DMS79 (cell line): ENCODE data around the gene TPM1.

Source experiments
- DNase-seq: peaks from one replicate; lab custom pipeline; 2025; lab: John Stamatoyannopoulos, UW

Gene TPM1

DNA sequence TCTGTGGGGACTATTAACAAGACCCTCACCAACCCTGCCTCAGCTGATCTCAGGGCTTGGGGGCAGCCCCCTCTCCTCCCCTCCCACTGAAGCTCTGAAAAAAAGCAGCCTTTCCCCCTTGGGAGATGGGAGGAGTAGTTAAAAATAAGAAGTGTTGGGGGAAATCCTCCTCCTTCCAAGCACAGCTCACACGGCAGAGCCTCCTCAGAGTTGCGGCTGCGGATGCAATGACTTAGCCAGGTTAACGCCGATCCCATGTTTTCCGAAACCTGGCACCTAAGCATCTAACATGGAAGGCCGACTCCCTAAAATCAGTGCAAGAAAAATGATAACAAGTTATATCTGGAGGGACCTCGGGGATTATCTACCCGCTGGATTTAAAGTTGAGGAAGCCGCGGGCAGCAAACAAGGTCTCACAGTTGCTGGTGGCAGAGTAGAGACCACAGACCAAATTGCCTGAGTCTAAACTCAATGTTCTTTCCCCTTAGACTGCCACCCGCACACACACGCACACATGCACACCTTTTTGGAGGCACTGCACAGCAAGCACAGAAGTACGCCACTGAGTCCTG lies 1.1 kb upstream of the TPM1 start:
- no peak for DNase-seq

- no peak for DNase-seq
Measured at GRCh38 chr15:63042877-63043334, 359 bp downstream of the TPM1 start.

DNA sequence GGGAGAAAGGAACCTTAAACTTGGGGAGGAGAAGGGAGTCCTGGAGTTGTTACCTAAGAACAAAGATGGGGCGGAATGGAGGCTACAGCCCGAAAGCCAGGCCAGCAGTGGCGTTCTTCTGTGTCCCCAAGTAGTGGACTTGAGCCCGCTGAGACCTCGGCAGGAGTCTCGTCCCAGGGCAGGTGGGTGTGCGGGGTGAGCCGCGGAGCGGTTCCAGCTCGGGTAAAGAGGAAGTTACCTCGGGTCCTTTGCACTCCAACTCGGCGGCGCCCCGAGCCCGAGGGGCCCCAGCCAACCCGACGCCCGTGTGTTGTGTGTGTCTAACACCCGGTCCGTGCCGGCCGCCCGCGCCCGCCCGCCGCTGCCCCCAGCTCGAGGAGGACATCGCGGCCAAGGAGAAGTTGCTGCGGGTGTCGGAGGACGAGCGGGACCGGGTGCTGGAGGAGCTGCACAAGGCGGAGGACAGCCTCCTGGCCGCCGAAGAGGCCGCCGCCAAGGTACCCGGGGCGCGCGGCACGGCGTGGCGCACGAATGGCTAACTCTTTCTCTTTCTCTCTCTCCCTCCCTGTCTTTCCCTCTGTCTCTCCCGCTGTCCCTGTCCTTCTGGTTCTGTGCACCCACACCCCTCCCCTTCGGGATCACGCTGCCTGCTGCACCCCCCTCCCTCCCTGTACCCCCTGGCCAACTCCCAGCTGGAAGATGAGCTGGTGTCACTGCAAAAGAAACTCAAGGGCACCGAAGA lies 959 bp downstream of the TPM1 start:
- no peak for DNase-seq

DNA sequence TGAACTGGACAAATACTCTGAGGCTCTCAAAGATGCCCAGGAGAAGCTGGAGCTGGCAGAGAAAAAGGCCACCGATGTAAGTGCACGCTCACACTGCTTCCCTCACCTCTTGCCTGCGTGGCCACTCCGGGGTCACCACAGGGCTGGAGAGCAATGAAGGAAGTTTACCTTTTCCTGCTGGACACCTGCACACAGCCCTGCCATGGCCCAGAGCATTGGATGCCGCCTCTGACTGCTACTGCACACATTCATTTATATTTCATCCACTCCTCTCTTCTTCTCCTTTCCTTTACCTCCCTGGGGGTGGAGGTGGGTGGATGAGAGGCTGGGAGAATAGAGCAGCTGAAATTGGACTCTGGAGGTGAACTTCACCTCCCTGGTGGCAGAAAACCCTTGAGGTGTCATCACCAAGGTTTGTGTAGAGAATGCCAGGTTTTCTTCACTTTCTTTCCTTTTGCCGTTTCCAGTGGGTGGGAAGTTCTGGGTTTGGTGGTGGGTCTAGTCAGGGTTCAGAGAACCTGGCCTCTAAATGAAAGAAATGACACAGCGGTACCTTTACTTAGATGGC lies 1.6 kb downstream of the TPM1 start:
- no peak for DNase-seq

DNA sequence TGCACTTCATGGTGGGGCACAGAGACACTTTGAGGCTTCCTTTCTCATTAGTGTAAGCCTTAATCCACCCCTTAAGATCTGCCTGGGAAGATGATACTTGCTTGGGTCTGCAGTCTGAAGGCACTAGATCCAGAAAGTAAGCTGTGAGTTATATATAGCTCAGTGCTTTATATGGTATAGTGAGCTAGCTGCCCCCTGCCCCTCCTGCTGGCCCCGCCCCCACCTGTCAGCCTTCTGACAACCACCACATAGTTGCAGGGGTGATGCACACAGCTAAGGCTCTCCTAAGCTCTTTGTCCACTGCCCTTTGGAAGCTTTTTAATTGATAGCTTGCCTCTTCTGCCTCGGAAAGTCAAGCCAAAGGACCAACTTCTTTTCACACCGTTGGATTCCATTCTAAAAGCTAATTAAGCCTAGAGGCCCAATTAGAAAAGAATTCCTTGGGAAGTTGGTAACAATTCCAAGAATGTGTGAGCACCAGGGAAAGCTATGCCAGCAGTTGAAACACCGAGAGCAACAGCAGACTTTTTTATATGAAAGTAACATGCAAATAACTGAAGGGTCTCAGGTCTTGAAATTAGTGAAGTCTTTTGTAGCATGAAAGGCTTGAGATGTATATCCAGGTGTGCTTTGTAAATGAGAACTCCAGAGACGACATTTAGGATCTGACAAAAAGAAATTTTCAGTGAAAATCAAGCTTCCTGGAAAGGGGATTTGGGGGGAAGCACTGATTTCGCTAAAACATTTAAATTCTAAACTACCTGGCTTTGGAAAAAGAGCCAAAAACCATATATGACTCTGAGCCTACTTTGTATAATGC lies 2.3 kb downstream of the TPM1 start:
- no peak for DNase-seq

GRCh38 chr15:63045465-63045840 lies 2.9 kb downstream of the TPM1 start:
- DNase-seq = no peak

GRCh38 chr15:63045879-63046278 lies 3.3 kb downstream of the TPM1 start:
- DNase-seq = no peak

DNA sequence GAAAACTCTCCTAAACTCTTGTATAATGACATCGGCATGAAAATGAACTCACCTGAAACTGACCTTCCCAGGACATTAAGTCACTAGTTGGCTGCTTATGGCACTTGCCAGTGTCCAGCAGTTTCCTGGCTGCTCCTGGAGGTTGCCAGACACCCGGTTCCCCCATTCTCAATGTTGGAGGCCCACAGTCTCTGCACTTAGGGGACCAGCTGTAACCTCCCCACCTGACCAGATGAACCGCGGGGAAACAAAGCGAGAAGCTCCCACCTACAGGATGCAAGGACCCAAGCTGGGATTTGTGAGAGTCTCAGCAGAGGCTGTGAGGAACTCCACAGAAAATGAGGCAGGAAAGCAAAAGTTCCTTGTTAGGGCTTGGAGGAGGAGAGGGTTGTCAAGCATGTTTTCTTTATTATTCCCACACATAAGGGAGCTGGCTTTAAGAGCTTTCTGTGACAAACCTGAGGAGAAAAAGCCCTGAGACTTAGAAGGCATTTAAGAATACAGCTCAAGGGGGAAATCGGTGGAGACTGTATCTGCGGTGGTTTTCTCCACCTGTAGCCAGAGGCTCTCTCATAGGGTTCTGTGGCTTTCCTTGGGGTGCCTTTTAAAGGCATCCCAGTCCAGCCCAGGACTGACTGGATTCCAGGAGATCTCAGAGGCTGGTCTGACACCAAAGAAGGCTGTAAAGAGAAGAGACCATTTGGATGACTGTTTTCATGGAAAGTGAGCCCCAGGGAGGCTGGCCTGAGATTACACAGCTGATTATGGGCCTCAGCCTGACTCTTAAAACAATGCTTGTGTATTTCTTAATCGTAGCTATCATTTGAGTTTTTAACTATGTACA lies 4.6 kb downstream of the TPM1 start:
- DNase-seq = no peak

DNA sequence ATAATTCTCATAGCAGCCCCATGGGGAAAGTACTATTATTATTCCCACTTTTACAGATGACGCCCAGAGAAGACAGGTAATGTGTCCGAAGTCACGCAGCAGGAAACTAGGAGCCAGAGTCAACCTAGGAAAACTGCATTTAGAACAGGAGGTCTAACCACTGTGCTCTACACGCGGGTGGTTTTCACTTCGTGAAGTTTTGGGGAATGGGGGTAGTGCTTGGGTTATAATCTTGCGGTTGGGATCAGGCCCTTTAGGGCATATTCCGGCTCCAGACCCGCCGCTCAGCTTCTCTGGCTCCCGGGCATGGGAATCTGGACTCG lies 5.2 kb downstream of the TPM1 start:
- no peak for DNase-seq

DNA sequence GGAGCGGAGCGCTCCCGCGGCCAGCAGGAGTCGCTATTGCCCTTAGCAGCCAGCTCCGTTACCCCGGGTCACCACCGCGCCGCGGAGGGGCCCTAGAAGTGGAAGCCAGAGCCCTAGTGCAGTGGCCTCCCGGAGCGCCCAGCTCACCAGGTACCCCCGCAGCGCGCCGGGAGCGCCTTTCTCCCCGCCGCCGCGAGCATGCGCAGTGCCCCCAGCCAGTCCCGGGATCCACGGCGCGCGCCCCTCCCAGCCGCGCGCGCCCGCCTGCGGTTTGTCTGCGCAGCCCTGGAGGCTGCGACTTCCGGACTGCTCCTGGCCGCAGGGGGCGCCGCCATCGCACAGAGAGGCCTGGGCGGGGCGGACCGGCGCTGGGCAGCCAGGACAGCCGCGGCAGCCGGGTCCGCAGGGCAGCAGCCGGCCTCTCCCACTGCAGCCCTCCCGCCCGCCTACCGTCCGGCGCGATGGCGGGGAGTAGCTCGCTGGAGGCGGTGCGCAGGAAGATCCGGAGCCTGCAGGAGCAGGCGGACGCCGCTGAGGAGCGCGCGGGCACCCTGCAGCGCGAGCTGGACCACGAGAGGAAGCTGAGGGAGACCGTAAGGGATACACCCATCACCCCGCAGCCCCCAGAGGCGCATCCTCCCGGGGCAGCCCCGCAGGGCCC lies 5.7 kb downstream of the TPM1 start:
- DNase-seq = peak; percentile 39

DNA sequence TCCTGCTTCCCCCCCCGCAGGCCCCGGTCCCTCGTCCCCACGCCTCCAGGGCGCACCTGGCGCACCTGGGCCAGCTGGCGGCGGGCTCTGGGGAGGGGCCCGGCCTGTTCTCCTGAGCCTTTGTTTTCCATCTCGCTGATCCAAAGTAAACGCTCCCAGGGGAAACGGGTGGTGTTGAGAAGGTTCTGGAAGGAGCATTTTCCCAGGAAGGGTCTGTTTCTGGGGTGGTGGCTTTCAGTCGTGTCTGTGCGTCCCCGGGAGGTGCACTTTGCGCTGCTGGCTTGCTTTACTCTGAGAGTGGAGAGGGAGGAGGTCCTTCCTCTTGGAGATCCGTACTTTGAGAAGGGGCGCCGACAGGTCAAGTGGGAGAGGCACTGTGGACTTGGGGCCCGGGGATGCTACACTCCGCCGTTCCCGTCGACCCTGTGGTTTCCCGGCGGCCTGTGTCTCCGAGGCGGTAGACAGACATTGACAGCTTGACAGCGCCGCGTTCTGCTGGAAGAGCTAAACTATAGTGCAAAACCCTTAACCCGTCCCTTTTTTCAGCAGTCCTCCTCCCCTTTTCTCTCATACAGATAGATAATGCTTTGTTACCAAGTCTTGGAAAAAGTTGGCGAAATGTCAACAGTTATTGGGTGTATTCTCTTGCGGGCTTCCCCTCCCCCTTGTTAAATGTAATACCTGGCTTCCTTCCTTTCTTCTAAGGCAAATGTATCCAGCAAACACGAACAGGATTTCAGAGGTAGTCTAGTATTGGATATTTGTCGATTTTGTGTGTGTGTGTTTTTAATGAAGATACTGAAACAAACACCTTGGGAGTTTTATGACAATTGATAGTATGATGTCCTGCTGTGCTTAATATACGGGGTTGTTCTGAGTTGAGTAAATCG lies 6.5 kb downstream of the TPM1 start:
- no peak for DNase-seq

GRCh38 chr15:63049783-63050371 lies 7.3 kb downstream of the TPM1 start:
- no peak for DNase-seq

GRCh38 chr15:63050731-63051155 lies 8.2 kb downstream of the TPM1 start:
- no peak for DNase-seq

- DNase-seq = peak; percentile 5
Measured at GRCh38 chr15:63051156-63052066, 8.9 kb downstream of the TPM1 start.

DNA sequence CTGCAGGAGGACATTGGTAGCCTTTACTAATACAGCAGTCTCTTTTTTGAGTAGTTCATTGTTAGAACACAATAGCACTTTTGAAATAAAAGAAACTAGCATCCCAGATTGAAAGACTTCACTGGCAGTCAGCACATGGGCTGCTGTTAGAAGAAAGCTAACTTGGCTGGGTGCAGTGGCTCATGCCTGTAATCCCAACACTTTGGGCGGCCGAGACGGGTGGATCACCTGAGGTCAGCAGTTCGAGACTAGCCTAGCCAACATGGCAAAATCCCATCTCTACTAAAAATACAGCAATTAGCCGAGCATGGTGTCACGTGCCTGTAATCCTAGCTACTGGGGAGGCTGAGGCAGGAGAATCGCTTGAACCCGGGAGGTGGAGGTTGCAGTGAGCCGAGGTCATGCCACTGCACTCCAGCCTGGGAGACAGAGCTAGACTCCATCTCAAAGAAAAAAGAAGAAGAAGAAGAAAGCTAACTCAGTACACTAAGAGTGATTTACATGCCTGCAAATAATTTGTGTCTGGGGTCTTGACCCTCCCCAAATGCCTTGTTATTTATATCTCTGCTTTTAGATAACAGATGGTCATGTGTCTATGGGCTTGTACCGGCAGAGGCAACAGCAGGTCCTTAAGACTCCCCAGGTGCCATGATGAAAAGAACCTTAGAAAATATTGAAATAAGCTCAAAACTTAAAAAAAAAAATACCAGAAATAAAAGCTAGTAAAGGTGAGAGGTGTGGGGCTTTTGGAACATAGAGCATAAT lies 9.7 kb downstream of the TPM1 start:
- DNase-seq = no peak

GRCh38 chr15:63052961-63053698 lies 10.6 kb downstream of the TPM1 start:
- DNase-seq = no peak

- DNase-seq = no peak
Measured at GRCh38 chr15:63054281-63054683, 11.7 kb downstream of the TPM1 start.
